ENCODE results near the gene PSMB3. TPM values are rescaled to one million over a fixed set of nuclear protein-coding genes. Genes with fewer than 3 reads are reported as not detected.

The PSMB3 gene
- total RNA-seq, 1 donor from 2014 or later = 175 TPM

DNA sequence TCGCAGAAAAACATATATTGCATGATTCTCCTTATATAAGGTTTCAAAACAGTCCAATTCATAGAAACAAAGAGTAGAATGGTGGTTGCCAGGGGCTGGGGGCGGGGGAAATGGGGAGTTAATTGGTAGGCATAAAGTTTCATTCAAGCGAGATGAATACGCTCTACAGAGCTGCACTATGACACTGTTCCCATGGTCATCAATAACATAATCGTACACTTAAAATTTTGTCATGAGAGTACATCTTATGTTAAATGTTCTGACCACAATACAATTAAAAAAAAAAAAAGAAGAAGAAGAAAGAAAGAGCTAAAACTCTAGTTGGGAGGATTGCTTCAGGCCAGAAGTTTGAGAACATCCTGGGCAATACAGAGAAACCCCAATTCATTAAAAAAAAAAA lies 41.7 kb downstream of the PSMB3 start:
- H3K27ac Mint-ChIP-seq (ENCODE audit: unreplicated experiment) = no peak overlapping the region
- peaks cover 49% of the 10 kb centered on the region for H3K4me1 Mint-ChIP-seq (ENCODE audit: unreplicated experiment)
- no peak for TF ChIP-seq CTCF (IDR thresholded peaks at IDR 0.05; ENCODE audit: unreplicated experiment)
- no peak for DNase-seq (ENCODE audit: low spot score)
- H3K9me3 Mint-ChIP-seq (ENCODE audit: unreplicated experiment) = no peaks in the 10 kb centered on the region
- no peak overlapping the region for H3K4me3 Mint-ChIP-seq (ENCODE audit: unreplicated experiment)
- H3K27me3 Mint-ChIP-seq (ENCODE audit: unreplicated experiment) = peaks cover 4% of the 10 kb centered on the region
- H3K36me3 Mint-ChIP-seq (ENCODE audit: low read depth, unreplicated experiment) = peaks cover 8% of the 10 kb centered on the region

DNA sequence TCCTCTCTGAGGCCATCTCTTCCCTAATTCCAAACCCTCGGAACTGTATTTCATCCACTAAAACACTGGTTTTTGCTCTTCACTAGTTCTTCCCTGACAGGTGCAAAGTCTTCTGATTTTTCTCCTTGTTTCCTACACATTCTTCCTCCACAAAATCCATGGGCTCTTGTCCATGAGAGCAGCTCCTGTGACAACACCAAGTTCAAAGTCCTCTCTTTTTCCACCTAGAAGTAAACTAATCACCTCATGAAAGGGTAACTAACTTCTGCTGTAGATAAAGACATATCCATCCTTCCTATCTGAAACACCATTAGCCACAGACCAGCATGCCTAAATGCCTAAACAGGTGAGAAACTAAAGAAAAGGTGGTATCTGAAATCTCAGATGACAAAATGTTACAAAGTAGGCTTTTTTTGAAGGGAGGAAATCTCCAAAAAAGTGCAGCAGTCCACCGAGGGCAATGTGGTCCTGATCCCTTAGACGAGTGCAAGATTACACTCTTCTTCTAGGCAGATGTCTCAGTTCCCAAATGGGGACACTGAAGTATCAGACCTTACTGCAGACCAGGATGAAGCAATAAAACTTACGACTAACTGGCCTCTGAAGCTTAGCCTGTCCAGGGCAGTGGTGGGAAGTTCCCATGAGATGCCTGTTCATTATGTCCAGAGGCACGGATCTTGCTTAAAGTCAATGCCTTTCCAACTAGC lies 44.1 kb downstream of the PSMB3 start:
- Mint-ChIP-seq H3K4me3 (ENCODE audit: unreplicated experiment) (peak overlapping the region; percentile 84), H3K36me3 (ENCODE audit: low read depth, unreplicated experiment) (peaks cover 21% of the 10 kb centered on the region), H3K4me1 (ENCODE audit: unreplicated experiment) (peaks cover 37% of the 10 kb centered on the region), H3K27me3 (ENCODE audit: unreplicated experiment) (peaks cover 7% of the 10 kb centered on the region), H3K9me3 (ENCODE audit: unreplicated experiment) (no peaks in the 10 kb centered on the region), H3K27ac (ENCODE audit: unreplicated experiment) (peak overlapping the region; percentile 21)
- TF ChIP-seq CTCF (IDR thresholded peaks at IDR 0.05; ENCODE audit: unreplicated experiment) = no peak
- DNase-seq (ENCODE audit: low spot score) = no peak

DNA sequence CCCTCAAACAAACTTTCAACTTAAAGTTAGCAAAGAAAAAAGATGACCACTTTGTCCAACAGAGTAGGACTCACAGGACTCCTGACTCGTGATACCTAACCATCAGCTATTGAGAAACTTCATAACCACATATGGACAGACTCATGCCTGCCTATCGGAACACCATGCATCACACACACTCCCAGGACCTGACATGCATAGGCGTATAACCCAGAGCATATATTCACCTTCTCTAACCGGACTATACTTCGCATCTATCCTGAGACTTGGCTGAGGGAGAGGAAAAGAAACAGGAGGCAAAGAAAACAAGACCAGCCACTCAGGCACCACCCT lies 44.6 kb downstream of the PSMB3 start:
- H3K36me3 Mint-ChIP-seq (ENCODE audit: low read depth, unreplicated experiment) = peaks cover 26% of the 10 kb centered on the region
- H3K9me3 Mint-ChIP-seq (ENCODE audit: unreplicated experiment) = no peaks in the 10 kb centered on the region
- peak overlapping the region; percentile 84 for H3K4me3 Mint-ChIP-seq (ENCODE audit: unreplicated experiment)
- no peak for DNase-seq (ENCODE audit: low spot score)
- peaks cover 7% of the 10 kb centered on the region for H3K27me3 Mint-ChIP-seq (ENCODE audit: unreplicated experiment)
- peaks cover 37% of the 10 kb centered on the region for H3K4me1 Mint-ChIP-seq (ENCODE audit: unreplicated experiment)
- peak overlapping the region; percentile 21 for H3K27ac Mint-ChIP-seq (ENCODE audit: unreplicated experiment)
- TF ChIP-seq CTCF (IDR thresholded peaks at IDR 0.05; ENCODE audit: unreplicated experiment) = no peak

DNA sequence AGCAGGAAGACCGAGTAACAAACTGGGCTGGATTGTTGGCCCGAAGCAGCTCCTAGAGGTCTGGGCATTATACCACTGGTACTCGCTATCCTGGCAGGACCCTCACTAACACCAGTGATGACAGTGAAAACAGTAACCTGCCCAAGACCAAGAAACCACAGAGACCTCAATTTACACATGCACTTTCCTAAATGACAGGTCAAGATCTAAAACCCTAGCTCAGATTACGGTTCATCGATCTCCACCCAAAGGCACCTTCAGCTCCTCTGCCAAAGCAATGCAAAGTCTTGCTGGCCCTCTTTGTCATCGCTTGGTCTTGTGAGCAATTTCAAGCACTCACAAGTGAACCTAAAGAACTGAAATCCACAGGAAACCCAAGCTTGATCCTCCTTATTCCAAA lies 45.3 kb downstream of the PSMB3 start:
- Mint-ChIP-seq H3K27ac (ENCODE audit: unreplicated experiment) (peak overlapping the region; percentile 96), H3K27me3 (ENCODE audit: unreplicated experiment) (peaks cover 7% of the 10 kb centered on the region)
- TF ChIP-seq CTCF (IDR thresholded peaks at IDR 0.05; ENCODE audit: unreplicated experiment) = no peak

GRCh38 chr17:38798614-38799500 lies 46.3 kb downstream of the PSMB3 start:
- H3K4me1 Mint-ChIP-seq (ENCODE audit: unreplicated experiment) = peaks cover 34% of the 10 kb centered on the region
- TF ChIP-seq CTCF (IDR thresholded peaks at IDR 0.05; ENCODE audit: unreplicated experiment) = no peak
- H3K27ac Mint-ChIP-seq (ENCODE audit: unreplicated experiment) = peak overlapping the region; percentile 96
- no peaks in the 10 kb centered on the region for H3K9me3 Mint-ChIP-seq (ENCODE audit: unreplicated experiment)
- peaks cover 35% of the 10 kb centered on the region for H3K36me3 Mint-ChIP-seq (ENCODE audit: low read depth, unreplicated experiment)
- DNase-seq (ENCODE audit: low spot score) = peak; percentile 47
- H3K4me3 Mint-ChIP-seq (ENCODE audit: unreplicated experiment) = peak overlapping the region; percentile 100
- H3K27me3 Mint-ChIP-seq (ENCODE audit: unreplicated experiment) = peaks cover 7% of the 10 kb centered on the region

More for the DNA sequence above, 45.3 kb downstream of the PSMB3 start:
- H3K9me3 Mint-ChIP-seq (ENCODE audit: unreplicated experiment) = no peaks in the 10 kb centered on the region
- peak overlapping the region; percentile 100 for H3K4me3 Mint-ChIP-seq (ENCODE audit: unreplicated experiment)
- H3K4me1 Mint-ChIP-seq (ENCODE audit: unreplicated experiment) = peaks cover 34% of the 10 kb centered on the region
- H3K36me3 Mint-ChIP-seq (ENCODE audit: low read depth, unreplicated experiment) = peaks cover 29% of the 10 kb centered on the region
- DNase-seq (ENCODE audit: low spot score) = no peak
